Stimulated activated CD4-positive, alpha-beta T cell treated with anti-CD3 and anti-CD28 coated beads, Interleukin-2, amount 100 ng/mL, for 4 hours (primary cell): ENCODE data around the gene MTOR.
"Not testable (repeated sequence)": the region's sequence is repeated elsewhere in the genome, so short reads cannot be mapped to it uniquely, and the experiment has no call there.

Source experiments
- DNase-seq: peaks from one replicate; pipeline ENCODE4 v3.0.0-alpha.2; 2020; ENCODE audit warnings: low read depth

MTOR gene

GRCh38 chr1:11180342-11180744, 82.0 kb downstream of the MTOR start:
- DNase-seq: no peak

- DNase-seq: not testable (repeated sequence)
Observed at GRCh38 chr1:11179749-11180148, 82.6 kb downstream of the MTOR start.

- no peak for DNase-seq
Observed at GRCh38 chr1:11179125-11179524, 83.2 kb downstream of the MTOR start.

GRCh38 chr1:11178021-11179015, 84.0 kb downstream of the MTOR start:
- no peak for DNase-seq

GRCh38 chr1:11176081-11176706, 86.2 kb downstream of the MTOR start:
- DNase-seq: no peak

GRCh38 chr1:11175461-11175860, 86.9 kb downstream of the MTOR start:
- DNase-seq: no peak

GRCh38 chr1:11174261-11174942, 87.9 kb downstream of the MTOR start:
- DNase-seq: no peak

GRCh38 chr1:11170102-11170501, 92.2 kb downstream of the MTOR start:
- DNase-seq: no peak

GRCh38 chr1:11169202-11169601, 93.1 kb downstream of the MTOR start:
- DNase-seq: no peak

- no peak for DNase-seq
Observed at GRCh38 chr1:11168731-11169130, 93.6 kb downstream of the MTOR start.

- DNase-seq: not testable (repeated sequence)
Observed at GRCh38 chr1:11166744-11167143, 95.6 kb downstream of the MTOR start.

- not testable (repeated sequence) for DNase-seq
Observed at GRCh38 chr1:11162752-11163151, 99.6 kb downstream of the MTOR start.

- no peak for DNase-seq
Observed at GRCh38 chr1:11158720-11159321, 103.5 kb downstream of the MTOR start.

- no peak for DNase-seq
Observed at GRCh38 chr1:11158291-11158690, 104.1 kb downstream of the MTOR start.

GRCh38 chr1:11157867-11158266, 104.5 kb downstream of the MTOR start:
- DNase-seq: no peak

- DNase-seq: no peak
Observed at GRCh38 chr1:11157394-11157793, 105.0 kb downstream of the MTOR start.

- no peak for DNase-seq
Observed at GRCh38 chr1:11156963-11157362, 105.4 kb downstream of the MTOR start.

- DNase-seq: no peak
Observed at GRCh38 chr1:11156441-11156840, 105.9 kb downstream of the MTOR start.

- DNase-seq: no peak
Observed at GRCh38 chr1:11153184-11153583, 109.2 kb downstream of the MTOR start.

- no peak for DNase-seq
Observed at GRCh38 chr1:11152755-11153154, 109.6 kb downstream of the MTOR start.

- DNase-seq: no peak
Observed at GRCh38 chr1:11151826-11152612, 110.3 kb downstream of the MTOR start.
